SH-SY5Y (cell line): ENCODE results near the gene DZANK1.

Experiments used
- GATA2 ChIP-seq: IDR thresholded peaks from 2 replicates; pipeline ENCODE4 v1.6.1; 2011; ENCODE audit warnings: mild to moderate bottlenecking, low read depth, low read length
- GATA3 ChIP-seq: IDR thresholded peaks from 2 replicates; pipeline ENCODE4 v1.6.1; 2011; ENCODE audit warnings: low read depth, mild to moderate bottlenecking, low read length, moderate library complexity

Gene DZANK1

DNA sequence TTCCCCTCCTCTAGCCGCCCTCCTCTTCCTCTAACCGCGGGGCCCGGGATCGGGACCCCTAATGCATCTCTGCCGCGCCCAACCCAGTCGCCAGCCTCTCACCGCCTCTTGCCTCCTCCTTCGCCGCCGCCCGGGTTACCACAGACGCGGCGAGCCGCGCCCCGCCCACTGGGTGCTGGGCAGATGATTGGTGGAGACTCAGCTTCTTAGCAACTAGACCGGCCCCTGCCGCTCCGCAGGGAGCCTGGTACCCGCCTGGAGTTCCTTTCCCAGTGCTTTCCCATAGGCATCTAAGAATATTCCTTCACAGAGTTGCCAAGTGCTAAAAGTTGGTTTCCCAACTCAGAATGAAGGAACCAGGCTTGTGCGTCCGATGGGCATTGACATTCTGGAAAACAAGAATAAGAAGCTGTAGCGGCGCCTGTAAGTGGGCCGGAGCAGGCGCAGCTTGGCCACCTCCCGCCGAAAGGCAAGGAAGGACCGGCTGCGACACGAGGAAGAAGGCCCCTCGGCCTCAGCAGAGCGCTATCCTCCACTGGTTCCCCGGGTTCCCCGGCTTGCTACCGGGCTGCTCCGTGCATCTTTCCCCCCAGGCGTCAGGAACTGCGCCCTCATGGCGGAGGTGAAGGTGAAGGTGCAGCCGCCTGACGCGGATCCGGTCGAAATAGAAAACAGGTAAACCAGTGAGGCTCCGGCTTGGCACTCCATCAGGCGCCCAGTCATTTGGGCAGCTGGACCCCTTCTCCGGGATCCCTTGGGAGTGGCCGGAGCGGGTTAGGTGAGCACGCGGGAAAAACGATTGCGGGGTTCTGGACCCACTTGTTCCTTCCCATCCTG is at the start of gene DZANK1, which contains the start of gene POLR3F:
Gene DZANK1, minus strand, starts transcription at position 137 of the 837 bp plus-strand sequence. CDS start 1,672 bp downstream, outside the sequence.
Gene POLR3F, plus strand, starts transcription at position 497 of the 837 bp plus-strand sequence. Its CDS starts 117 bp downstream, at position 614.
- TF ChIP-seq GATA3 (no peak), GATA2 (no peak)

DNA sequence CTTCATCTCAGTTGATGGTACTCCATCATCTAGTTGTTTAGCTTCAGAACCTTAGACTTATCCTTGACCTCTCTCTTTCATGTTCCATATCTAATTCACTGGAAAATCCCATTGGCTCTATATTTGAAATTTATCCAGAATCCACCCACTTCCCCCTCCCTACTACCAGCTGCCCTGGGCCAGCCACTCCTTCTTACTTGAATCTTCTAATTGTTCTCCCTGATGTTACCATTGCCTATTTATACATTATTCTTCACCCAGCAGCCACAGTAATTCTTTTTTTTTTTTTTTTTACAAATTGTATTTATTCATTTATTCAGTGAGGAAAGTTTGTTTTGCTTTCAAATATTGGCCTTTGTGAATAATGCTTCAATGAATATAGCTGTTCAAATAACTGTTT is 49.1 kb upstream of the DZANK1 start:
- TF ChIP-seq GATA3: no peak
- no peak for TF ChIP-seq GATA2

DNA sequence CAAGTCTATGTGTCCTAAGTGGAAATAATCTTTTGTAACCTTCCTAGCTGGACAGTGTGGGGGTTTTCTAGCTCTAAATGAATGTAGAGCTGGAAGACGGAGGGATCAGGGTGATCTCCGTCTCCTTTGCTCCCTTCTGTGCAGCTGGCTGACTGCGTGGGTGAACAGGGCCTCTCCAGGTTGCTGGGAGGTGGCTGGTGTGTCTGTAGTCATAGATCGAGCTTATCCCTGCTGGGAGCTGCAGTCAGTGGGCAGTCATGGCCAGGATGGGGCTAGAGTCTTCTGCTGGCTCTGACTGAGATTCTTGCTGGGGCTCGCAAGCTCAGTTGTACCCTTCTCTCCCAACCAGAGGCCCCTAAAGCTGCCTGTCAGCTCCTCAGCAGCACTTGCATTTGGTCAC is 47.3 kb upstream of the DZANK1 start:
- no peak for TF ChIP-seq GATA2

DNA sequence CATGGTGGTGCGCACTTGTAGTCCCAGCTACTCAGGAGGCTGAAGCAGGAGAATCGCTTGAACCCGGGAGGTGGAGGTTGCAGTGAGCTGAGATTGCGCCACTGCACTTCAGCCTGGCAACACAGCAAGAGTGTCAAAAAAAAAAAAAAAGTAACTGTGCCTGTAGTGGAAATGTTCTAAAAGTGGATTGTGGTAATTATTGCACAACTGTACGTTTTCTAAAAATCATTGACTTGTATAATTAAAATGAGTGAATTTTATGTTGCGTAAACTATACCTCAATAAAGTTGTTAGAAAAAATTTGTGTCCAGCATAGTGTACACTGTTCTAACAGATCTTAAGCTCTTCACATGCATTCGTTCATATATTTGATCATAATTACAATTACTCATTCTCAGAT is 46.4 kb upstream of the DZANK1 start:
- no peak for TF ChIP-seq GATA2

DNA sequence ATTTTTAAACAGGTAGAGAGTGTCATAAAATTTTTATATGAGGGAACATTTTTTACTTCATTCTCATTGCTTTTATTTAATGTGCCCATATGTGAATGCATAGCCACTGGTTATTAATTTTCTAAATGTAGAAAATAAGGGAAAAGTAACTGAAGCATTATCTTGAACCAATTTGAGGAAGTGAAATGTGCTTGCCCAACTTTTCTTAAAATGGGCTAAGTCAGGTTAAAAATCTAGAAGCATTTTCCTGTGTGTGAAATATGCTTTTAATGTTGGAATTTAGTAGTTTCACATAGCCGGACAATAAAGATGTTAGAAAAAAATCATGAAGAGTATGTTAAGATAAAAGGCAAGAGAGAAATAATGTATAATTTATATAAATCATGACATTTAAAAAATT is 44.7 kb upstream of the DZANK1 start:
- TF ChIP-seq GATA3 (no peak), GATA2 (no peak)

DNA sequence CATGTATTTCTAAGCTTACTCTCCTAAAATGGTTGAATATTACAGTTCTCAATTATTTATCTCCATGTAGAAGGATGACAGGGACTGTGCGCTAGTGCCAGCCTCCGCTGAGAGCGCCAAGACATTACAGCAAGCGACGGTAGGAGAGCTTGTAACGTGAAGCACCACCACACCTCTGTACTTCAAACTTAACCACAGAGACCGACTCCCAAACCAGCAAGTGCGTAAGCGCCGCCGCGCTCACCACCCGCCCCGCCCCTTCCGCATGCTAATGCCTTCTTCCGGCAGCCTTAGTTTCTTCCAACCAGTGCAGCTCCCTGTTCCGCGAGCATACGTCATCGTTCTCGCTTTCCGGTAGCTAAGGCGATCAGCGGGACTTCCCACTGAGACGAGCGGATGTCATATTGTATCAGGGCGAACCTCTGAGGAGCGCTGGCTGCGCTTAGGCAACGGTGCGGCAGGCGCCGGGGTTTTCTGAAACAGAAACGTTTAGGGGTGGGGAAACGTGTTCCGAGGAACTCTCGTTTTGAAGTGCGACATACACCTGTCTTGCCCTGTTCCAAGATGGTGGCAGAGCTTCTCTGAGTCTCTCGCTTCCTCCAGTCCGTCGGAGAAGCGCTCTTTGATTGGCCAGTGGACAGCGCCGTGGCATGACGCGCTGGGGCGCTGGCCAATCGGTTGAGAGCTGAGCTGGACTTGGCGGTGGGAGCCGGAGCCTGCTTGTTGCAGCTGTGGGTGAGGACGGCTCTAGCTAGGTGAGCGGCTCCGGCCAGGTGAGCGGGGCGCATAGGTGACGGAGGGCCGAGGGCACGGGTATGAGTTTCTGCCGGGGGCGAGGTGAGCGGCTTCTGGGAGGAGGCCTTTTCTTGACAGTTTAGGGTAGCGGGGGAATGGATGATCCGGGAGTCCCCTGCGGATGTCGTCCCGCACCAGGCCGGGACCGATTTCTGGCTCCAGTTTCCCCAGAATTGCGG is 40.7 kb upstream of the DZANK1 start, which contains the start of gene SEC23B:
Gene SEC23B, plus strand, starts transcription at position 723 of the 974 bp plus-strand sequence. CDS start 2,896 bp downstream, outside the sequence.
- no peak for TF ChIP-seq GATA3
- TF ChIP-seq GATA2: no peak

DNA sequence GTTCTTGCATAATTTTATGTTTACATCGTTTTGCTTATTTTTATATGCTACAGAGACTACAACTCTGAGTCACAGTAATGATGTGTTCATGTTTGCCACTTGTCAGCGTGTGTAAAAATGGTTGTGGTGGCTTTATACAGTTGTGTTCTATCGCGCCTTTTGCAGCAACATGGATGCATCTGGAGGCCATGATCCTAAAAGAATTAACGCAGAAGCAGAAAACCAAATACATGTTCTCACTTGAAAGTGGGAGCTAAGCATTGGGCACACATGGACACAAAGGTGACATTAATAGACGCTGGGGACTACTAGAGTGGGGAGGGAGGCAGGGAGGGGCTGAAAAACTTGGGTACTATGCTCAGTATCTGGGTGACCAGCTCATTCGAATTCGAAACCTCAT is 39.9 kb upstream of the DZANK1 start:
- TF ChIP-seq GATA2 (no peak), GATA3 (no peak)

DNA sequence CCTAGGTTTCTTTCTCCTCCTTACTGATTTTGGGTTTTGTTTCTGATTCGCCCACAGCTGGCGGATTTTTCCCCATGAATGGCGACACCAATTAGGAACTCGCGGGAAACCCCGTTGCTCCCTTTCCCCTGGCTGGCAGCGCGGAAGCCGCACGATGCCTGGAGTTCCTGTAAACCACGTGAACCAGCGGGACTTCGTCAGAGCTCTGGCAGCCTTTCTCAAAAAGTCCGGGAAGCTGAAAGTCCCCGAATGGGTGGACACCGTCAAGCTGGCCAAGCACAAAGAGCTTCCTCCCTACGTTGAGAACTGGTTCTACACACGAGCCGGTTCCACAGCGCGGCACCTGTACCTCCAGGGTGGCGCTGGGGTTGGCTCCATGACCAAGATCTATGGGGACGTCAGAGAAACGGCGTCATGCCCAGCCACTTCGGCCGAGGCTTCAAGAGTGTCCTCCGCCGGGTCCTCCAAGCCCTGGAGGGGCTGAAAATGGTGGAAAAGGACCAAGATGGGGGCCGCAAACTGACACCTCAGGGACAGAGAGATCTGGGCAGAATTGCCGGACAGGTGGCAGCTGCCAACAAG is 37.7 kb upstream of the DZANK1 start:
- no peak for TF ChIP-seq GATA3

DNA sequence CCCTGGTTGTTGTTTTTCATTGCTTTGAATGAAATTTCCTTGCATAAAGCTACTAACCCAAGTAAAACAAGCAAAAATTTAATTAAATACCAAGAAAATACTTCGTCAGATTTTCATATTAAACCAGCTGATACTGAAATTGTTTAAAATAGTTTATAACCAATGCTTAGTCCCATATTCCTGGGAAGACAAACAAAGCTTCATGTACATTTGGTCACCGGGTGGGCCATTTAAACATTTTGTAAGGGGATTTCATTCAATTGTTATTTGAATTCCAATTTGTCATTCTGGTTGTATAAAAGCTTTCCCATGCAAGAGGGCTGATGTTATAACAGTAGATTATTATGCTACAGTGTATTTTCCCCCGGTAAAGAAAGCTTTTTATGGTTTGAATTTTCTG is 30.8 kb upstream of the DZANK1 start:
- no peak for TF ChIP-seq GATA3
- TF ChIP-seq GATA2: no peak

DNA sequence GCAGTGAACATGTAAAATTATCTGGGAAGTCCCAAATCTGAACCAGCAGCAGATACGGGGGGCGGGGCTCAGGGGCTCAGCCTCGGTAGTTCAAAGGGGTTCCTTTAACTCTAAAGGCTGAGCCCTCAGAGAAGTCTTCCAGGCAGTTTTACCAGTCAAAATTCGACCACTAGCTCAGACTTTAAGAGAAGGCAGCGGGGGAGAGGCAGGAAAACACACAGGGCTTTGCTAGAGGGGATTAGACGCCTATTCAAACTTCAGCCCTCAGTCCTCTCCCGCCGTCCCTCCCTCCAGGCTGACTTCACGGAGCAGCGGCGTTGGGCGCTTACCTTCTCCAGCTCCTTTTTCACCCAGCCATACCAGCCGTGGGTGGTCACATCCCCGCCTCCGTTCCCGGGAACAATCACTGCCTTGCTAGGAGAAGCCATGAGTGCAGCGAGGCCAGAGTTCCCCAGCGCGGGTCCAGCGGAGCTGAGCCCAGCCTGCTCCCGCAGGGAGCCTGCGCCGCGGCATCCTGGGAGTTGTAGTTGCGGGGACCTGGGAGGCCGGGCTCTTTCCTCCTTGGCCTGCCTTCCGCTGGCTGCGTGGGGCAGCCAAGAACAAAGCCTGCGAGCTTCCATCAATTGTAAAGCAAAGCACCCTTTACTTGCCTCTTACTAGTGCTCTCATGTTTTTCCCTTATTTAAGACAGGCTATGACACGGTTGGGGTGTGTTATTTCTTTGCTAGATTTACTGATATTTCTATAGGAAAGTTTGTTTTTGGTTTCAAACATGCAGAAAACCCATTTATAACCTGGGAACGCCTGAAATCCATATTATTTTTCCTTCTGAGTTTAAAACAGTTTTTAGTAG is 30.1 kb upstream of the DZANK1 start, which contains the start of gene RBBP9:
Gene RBBP9, minus strand, starts transcription at position 486 of the 853 bp plus-strand sequence. Its CDS starts 58 bp downstream, at position 428.
- TF ChIP-seq GATA3 (no peak), GATA2 (no peak)

DNA sequence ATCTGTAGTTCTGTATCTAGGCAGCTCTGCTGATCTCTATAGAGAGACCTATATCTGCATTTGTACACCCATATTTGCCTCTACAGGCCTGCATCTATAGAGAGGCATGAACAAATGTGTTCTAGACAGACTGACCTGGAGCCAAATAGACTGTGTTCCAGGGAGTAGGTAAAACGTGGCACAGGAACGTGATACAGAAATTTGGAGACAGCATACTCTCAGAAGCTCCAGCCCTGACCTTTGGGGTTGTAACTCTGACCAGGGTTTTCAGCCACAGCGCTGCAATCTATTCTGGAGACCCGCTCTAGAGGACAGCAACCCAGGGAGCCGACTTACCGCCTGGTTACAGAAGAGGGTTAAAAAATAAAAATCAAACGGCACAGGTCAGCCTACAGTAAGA is 29.2 kb upstream of the DZANK1 start:
- no peak for TF ChIP-seq GATA2
- no peak for TF ChIP-seq GATA3

DNA sequence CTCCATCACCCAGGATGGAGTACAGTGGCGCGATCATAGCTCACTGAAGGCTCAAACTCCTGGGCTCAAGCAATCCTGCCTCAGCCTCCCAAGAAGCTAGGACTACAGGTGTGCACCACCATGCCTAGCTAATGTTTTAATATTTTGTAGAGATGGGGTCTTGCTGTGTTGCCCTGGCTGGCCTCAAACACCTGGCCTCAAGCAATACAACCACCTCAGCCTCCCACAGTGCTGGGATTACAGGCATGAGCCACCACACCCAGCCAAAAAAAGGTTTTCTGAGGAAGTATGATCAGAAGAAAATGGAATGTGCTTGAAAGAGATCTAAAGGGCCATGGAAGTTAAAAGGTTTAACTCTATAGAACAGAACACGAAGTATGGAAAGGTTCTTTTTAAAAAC is 21.5 kb upstream of the DZANK1 start:
- TF ChIP-seq GATA2 (no peak), GATA3 (no peak)

DNA sequence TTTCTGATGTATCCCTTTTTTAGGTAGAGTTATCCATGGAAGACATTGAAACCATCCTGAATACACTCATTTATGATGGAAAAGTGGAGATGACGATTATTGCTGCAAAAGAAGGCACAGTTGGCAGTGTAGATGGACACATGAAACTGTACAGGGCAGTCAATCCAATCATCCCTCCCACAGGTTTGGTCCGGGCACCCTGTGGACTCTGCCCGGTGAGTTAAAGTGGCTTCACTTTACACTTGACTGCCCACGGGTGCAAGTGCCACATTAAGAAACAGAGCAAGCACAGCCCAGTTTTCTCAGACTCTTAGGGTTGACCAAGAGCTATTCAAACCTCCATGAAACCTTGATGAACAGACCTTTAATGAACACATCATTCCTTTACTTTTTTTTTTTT is 14.8 kb upstream of the DZANK1 start:
- TF ChIP-seq GATA3 (no peak), GATA2 (no peak)
